PFSK-1 (cell line): ENCODE results near the gene FIP1L1.

Source experiments
- FOXP2 ChIP-seq: optimal IDR thresholded peaks from 2 replicates; pipeline ENCODE3; 2011; ENCODE audit warnings: borderline replicate concordance, control low read depth, inconsistent platforms; ENCODE audit not compliant: insufficient read depth; ENCODE audit errors: extremely low read length, extremely low read depth
- POLR2AphosphoS5 ChIP-seq: IDR thresholded peaks from 2 replicates; pipeline ENCODE4 v1.6.1; 2012; ENCODE audit warnings: low read depth, mild to moderate bottlenecking, control low read depth, low read length, moderate library complexity
- REST ChIP-seq, 2 experiments: IDR thresholded peaks; 2 replicates each; pipeline versions ENCODE4 v1.6.1 to v1.8.0; 2011 to 2012; ENCODE audit warnings: low read depth in 2 of 2, low read length in 2 of 2, control low read depth in 1 of 2, inconsistent platforms in 1 of 2, mild to moderate bottlenecking in 1 of 2, moderate library complexity in 1 of 2; ENCODE audit not compliant: insufficient read depth in 1 of 2
- SIN3A ChIP-seq: IDR thresholded peaks from 2 replicates; pipeline ENCODE4 v1.6.1; 2012; ENCODE audit warnings: mild to moderate bottlenecking, low read length, moderate library complexity, borderline replicate concordance; ENCODE audit not compliant: insufficient read depth
- TAF1 ChIP-seq: IDR thresholded peaks from 2 replicates; pipeline ENCODE4 v1.6.1; 2012; ENCODE audit warnings: low read length, control low read depth, borderline replicate concordance; ENCODE audit not compliant: insufficient read depth

- TF ChIP-seq POLR2AphosphoS5 (no peak), TAF1 (no peak), REST (IDR thresholded peaks at IDR 0.05; ENCODE audit: insufficient read depth in 1 of 2, low read depth in 2 of 2, low read length in 2 of 2) (no peak), FOXP2 (no peak), SIN3A (no peak)
Observed at GRCh38 chr4:53489279-53489889, 111.9 kb downstream of the FIP1L1 start.
